A549 (cell line): ENCODE data around the gene UBE3C. TPM values are rescaled to one million over a fixed set of nuclear protein-coding genes. Genes with fewer than 3 reads are reported as not detected.

Experiments used
- ATAC-seq, 2 experiments: fragments of 200-7000 bp in 1 of 2; fragments of >200 bp in 1 of 2; cut with Nextera tagmentation in 1 of 2; cut with Tn5 transposase in 1 of 2; 3 replicates each; pipeline versions ENCODE4 v1.8.0 to v1.9.1; 2018 to 2020; ENCODE audit warnings: mild to moderate bottlenecking in 1 of 2, moderate library complexity in 1 of 2
- CTCF ChIA-PET: fragments of 300-600 bp; sonication (Branson Sonifier 250); formaldehyde crosslinking; extraction: SDS; loops from one replicate; lab custom pipeline; 2021; ENCODE audit warnings: antibody characterized with exemption, inconsistent platforms; lab: Yijun Ruan, JAX
- POLR2A ChIA-PET: fragments of 350-600 bp; formaldehyde crosslinking; extraction: SDS; loops from one replicate; lab custom pipeline; 2021; ENCODE audit warnings: antibody characterized with exemption, inconsistent platforms; lab: Yijun Ruan, JAX
- DNase-seq, 2 experiments: peaks; one replicate each; pipeline versions ENCODE4 v3.0.0 to v3.0.0-alpha.2; 2011 to 2016; ENCODE audit warnings: low read depth in 1 of 2, low spot score in 1 of 2
- FAIRE-seq: peaks from 2 replicates; lab custom pipeline; 2011; peaks lifted over from hg19 to GRCh38; lab: Jason Lieb, UNC
- H3K27ac ChIP-seq, 2 experiments: fragments of >200 bp; sonication (Bioruptor Twin); formaldehyde crosslinking; 3 replicates each; pipeline ENCODE4 v1.5.1; 2016 to 2017
- H3K4me1 ChIP-seq: fragments of >200 bp; sonication (Bioruptor Twin); formaldehyde crosslinking; 3 replicates; pipeline ENCODE4 v1.6.1; 2016
- H3K4me2 ChIP-seq: fragments of >200 bp; sonication (Bioruptor Twin); formaldehyde crosslinking; 3 replicates; pipeline ENCODE4 v1.6.1; 2016
- H3K4me3 ChIP-seq: fragments of >200 bp; sonication (Bioruptor Twin); formaldehyde crosslinking; 3 replicates; pipeline ENCODE4 v1.5.1; 2016
- H3K9me3 ChIP-seq: fragments of >200 bp; sonication (Bioruptor Twin); formaldehyde crosslinking; 3 replicates; pipeline ENCODE4 v1.6.1; 2016
- BCL3 ChIP-seq: fragments of >200 bp; sonication (Bioruptor Twin); formaldehyde crosslinking; IDR thresholded peaks from 3 replicates; pipeline ENCODE4 v1.6.1; 2016
- BHLHE40 ChIP-seq: IDR thresholded peaks from 2 replicates; pipeline ENCODE4 v1.6.1; 2012; ENCODE audit warnings: low read depth, low read length, inconsistent platforms
- CBX8 ChIP-seq: fragments of 200-600 bp; sonication (generic); IDR thresholded peaks from 2 replicates; pipeline ENCODE4 v1.6.1; 2016
- CTCF ChIP-seq: fragments of >200 bp; sonication (Bioruptor Twin); formaldehyde crosslinking; IDR thresholded peaks from 3 replicates; pipeline ENCODE4 v1.5.1; 2016
- EHF ChIP-seq: fragments of 250-450 bp; sonication (Bioruptor Pico); IDR thresholded peaks from 2 replicates; pipeline ENCODE4 v1.5.0; 2020; ENCODE audit warnings: mild to moderate bottlenecking
- EP300 ChIP-seq, 2 experiments: fragments of >200 bp; sonication (Bioruptor Twin); formaldehyde crosslinking; IDR thresholded peaks; 2 replicates in 1 of 2; 3 replicates in 1 of 2; pipeline ENCODE4 v1.6.1; 2016 to 2017
- FOSB ChIP-seq: fragments of 250-450 bp; sonication (Bioruptor Pico); IDR thresholded peaks from 2 replicates; pipeline ENCODE4 v1.5.0; 2020; ENCODE audit warnings: mild to moderate bottlenecking, moderate library complexity
- FOSL2 ChIP-seq, 2 experiments: fragments of 450-650 bp in 1 of 2; fragments of >200 bp in 1 of 2; sonication (Bioruptor Twin) in 1 of 2; formaldehyde crosslinking; IDR thresholded peaks; 2 replicates each; pipeline versions ENCODE4 v1.5.0 to v1.6.1; 2016 to 2020; ENCODE audit warnings: mild to moderate bottlenecking in 1 of 2, moderate library complexity in 1 of 2
- FOXS1 ChIP-seq: fragments of 250-450 bp; sonication (Bioruptor Pico); IDR thresholded peaks from 2 replicates; pipeline ENCODE4 v1.5.0; 2020; ENCODE audit warnings: mild to moderate bottlenecking, moderate library complexity
- HES2 ChIP-seq: fragments of >200 bp; sonication (Bioruptor Twin); formaldehyde crosslinking; IDR thresholded peaks from 2 replicates; pipeline ENCODE4 v1.6.1; 2016
- HEYL ChIP-seq: fragments of 250-450 bp; sonication (Bioruptor Pico); IDR thresholded peaks from 2 replicates; pipeline ENCODE4 v1.8.0; 2021; ENCODE audit warnings: mild to moderate bottlenecking, moderate library complexity
- HMGXB4 ChIP-seq: fragments of 250-450 bp; sonication (Bioruptor Pico); IDR thresholded peaks from 2 replicates; pipeline ENCODE4 v1.5.0; 2021; ENCODE audit warnings: mild to moderate bottlenecking, moderate library complexity, borderline replicate concordance
- HOXA7 ChIP-seq: fragments of 250-450 bp; sonication (Bioruptor Pico); IDR thresholded peaks from 2 replicates; pipeline ENCODE4 v1.5.0; 2020; ENCODE audit warnings: mild to moderate bottlenecking, moderate library complexity
- HOXB13 ChIP-seq: fragments of 250-450 bp; sonication (Bioruptor Pico); IDR thresholded peaks from 2 replicates; pipeline ENCODE4 v1.5.0; 2020; ENCODE audit warnings: low read depth, mild to moderate bottlenecking, moderate library complexity
- JUNB ChIP-seq: fragments of >200 bp; sonication (Bioruptor Twin); formaldehyde crosslinking; IDR thresholded peaks from 2 replicates; pipeline ENCODE4 v1.6.1; 2016
- KDM1A ChIP-seq: fragments of 200-600 bp; sonication (generic); IDR thresholded peaks from 2 replicates; pipeline ENCODE4 v1.6.1; 2016; ENCODE audit warnings: low read depth, mild to moderate bottlenecking
- MAX ChIP-seq: IDR thresholded peaks from 2 replicates; pipeline ENCODE4 v1.6.1; 2012
- MAZ ChIP-seq: fragments of 150-350 bp; IDR thresholded peaks from 2 replicates; pipeline ENCODE4 v1.6.1; 2014; ENCODE audit warnings: antibody characterized with exemption, low read depth, low read length, borderline replicate concordance
- MYC ChIP-seq: IDR thresholded peaks from 2 replicates; pipeline ENCODE4 v1.6.1; 2012; ENCODE audit warnings: mild to moderate bottlenecking, inconsistent platforms, low read length, improper control_type of control experiment, borderline replicate concordance
- PBX3 ChIP-seq: IDR thresholded peaks from 2 replicates; pipeline ENCODE4 v1.6.1; 2012
- POLR2A ChIP-seq: IDR thresholded peaks from 2 replicates; pipeline ENCODE4 v1.6.1; 2012; ENCODE audit warnings: mild to moderate bottlenecking, low read length
- POLR2AphosphoS2 ChIP-seq: conservative IDR thresholded peaks from 2 replicates; pipeline ENCODE4 v1.6.1; 2012; ENCODE audit warnings: low read length, improper control_type of control experiment, inconsistent platforms
- RAD21 ChIP-seq, 2 experiments: fragments of >200 bp in 1 of 2; sonication (Bioruptor Twin) in 1 of 2; formaldehyde crosslinking in 1 of 2; IDR thresholded peaks in 1 of 2; conservative IDR thresholded peaks in 1 of 2; 2 replicates in 1 of 2; 3 replicates in 1 of 2; pipeline ENCODE4 v1.6.1; 2012 to 2018; ENCODE audit warnings: inconsistent platforms in 1 of 2
- RARB ChIP-seq: fragments of 250-450 bp; sonication (Bioruptor Pico); IDR thresholded peaks from 2 replicates; pipeline ENCODE4 v1.8.0; 2021; ENCODE audit warnings: mild to moderate bottlenecking, moderate library complexity
- RCOR1 ChIP-seq: fragments of 150-350 bp; IDR thresholded peaks from 2 replicates; pipeline ENCODE4 v1.6.1; 2014; ENCODE audit warnings: antibody characterized with exemption, low read length, low read depth
- REST ChIP-seq: fragments of 200-600 bp; sonication (generic); IDR thresholded peaks from 2 replicates; pipeline ENCODE4 v1.6.1; 2016; ENCODE audit warnings: antibody characterized with exemption, mild to moderate bottlenecking, moderate library complexity
- SMC3 ChIP-seq: fragments of >200 bp; sonication (Bioruptor Twin); formaldehyde crosslinking; IDR thresholded peaks from 3 replicates; pipeline ENCODE4 v1.6.1; 2018; ENCODE audit warnings: inconsistent platforms
- SREBF2 ChIP-seq: fragments of 450-650 bp; IDR thresholded peaks from 2 replicates; pipeline ENCODE4 v1.6.1; 2014; ENCODE audit warnings: mild to moderate bottlenecking, moderate library complexity
- USF2 ChIP-seq: fragments of 450-650 bp; IDR thresholded peaks from 2 replicates; pipeline ENCODE4 v1.6.1; 2014; ENCODE audit warnings: antibody characterized with exemption
- ZC3H11A ChIP-seq: fragments of 450-650 bp; IDR thresholded peaks from 2 replicates; pipeline ENCODE4 v1.6.1; 2014; ENCODE audit warnings: antibody characterized with exemption, mild to moderate bottlenecking
- ZSCAN20 ChIP-seq: fragments of 250-450 bp; sonication (Bioruptor Pico); IDR thresholded peaks from 2 replicates; pipeline ENCODE4 v1.8.0; 2022; ENCODE audit warnings: mild to moderate bottlenecking, moderate library complexity
- WGBS: methylation state at CpG from one replicate; pipeline ENCODE4 v1.1.6; 2017; ENCODE audit errors: missing lambda C conversion rate; 5-methylcytosine and 5-hydroxymethylcytosine counted together
- polyA plus RNA-seq, 4 experiments: library from polyadenylated mRNA; depleted of rRNA in 3 of 4; stranded (reverse); fragments of >200 nt; fragmentation: RNase III in 1 of 4; extraction: RNeasy Plus Mini Kit Qiagen cat#74134 plus additional on column Dnase treatment in 1 of 4; gene quantifications; 2 replicates in 3 of 4; 3 replicates in 1 of 4; pipeline ENCODE4 v1.2.3, GENCODE V29; 2011 to 2017

UBE3C gene
- polyA plus RNA-seq, 2 of the 4 experiments (the other 2 are of a cell fraction): 52.1 to 73.2 TPM

GRCh38 chr7:157224627-157225026 is 85.9 kb downstream of the UBE3C start:
- DNase-seq: peak in 1 of 2 experiments; percentile 65
- Histone ChIP-seq H3K4me3 (no peak overlapping the region), H3K4me2 (no peak overlapping the region), H3K27ac (no peak overlapping the region), H3K4me1 (no peaks in the 10 kb centered on the region), H3K9me3 (no peaks in the 10 kb centered on the region)
- ChIA-PET POLR2A (interaction anchor here (0.5 to 1.2 kb wide), 3 partner anchors 110 to 275 kb away, joined by 3 read pairs; partner anchors contain the start of gene NOM1), CTCF (interaction anchor here (0.6 to 8.8 kb wide), 22 partner anchors 8 to 1566 kb away, joined by 3 to 53 read pairs (median 4); partner anchors contain the start of gene NOM1)
- peak; percentile 49 to 56; a peak in 4 of 6 replicates for ATAC-seq
- no peak for FAIRE-seq
- 62% methylated on average over 4 of the region's 4 CpGs for WGBS
- TF ChIP-seq RAD21 (conservative IDR thresholded peaks at IDR 0.05 in 1 of 2, IDR thresholded peaks at IDR 0.05 in 1 of 2): peak; percentile 54 to 57; a peak in 4 of 5 replicates
- TF ChIP-seq HMGXB4 (CRISPR knock-in tag): no peak
- TF ChIP-seq ZSCAN20 (CRISPR knock-in tag): no peak
- no peak for TF ChIP-seq FOXS1 (CRISPR knock-in tag)
- no peak for TF ChIP-seq EP300 (IDR thresholded peaks at IDR 0.05)
- TF ChIP-seq HEYL (CRISPR knock-in tag): no peak
- TF ChIP-seq SREBF2: no peak
- no peak for TF ChIP-seq RARB
- no peak for TF ChIP-seq CBX8
- TF ChIP-seq ZC3H11A: no peak
- TF ChIP-seq MAX: peak; percentile 61
- TF ChIP-seq PBX3: no peak
- no peak for TF ChIP-seq FOSB (CRISPR knock-in tag)
- TF ChIP-seq HOXB13 (CRISPR knock-in tag): no peak
- no peak for TF ChIP-seq JUNB
- TF ChIP-seq EHF: no peak
- 0 out of 3 replicates have a peak, but pooled peaks have one; percentile 36 for TF ChIP-seq SMC3
- no peak for TF ChIP-seq HES2
- no peak for TF ChIP-seq POLR2A
- no peak for TF ChIP-seq MAZ
- TF ChIP-seq RCOR1: no peak
- TF ChIP-seq BHLHE40: peak; percentile 97
- TF ChIP-seq USF2: no peak
- no peak for TF ChIP-seq POLR2AphosphoS2
- TF ChIP-seq REST: no peak
- TF ChIP-seq CTCF: peak; percentile 50
- TF ChIP-seq KDM1A: no peak
- TF ChIP-seq MYC: no peak
- TF ChIP-seq BCL3: no peak
- no peak for TF ChIP-seq FOSL2 (IDR thresholded peaks at IDR 0.05)
- TF ChIP-seq FOSL2 (CRISPR knock-in tag; IDR thresholded peaks at IDR 0.05): no peak
- no peak for TF ChIP-seq HOXA7 (CRISPR knock-in tag)
